ENCODE data around the gene GOLGA3. TPM values are rescaled to one million over a fixed set of nuclear protein-coding genes. Genes with fewer than 3 reads are reported as not detected.
"Not testable (repeated sequence)": the region's sequence is repeated elsewhere in the genome, so short reads cannot be mapped to it uniquely, and the experiment has no call there.

Gene GOLGA3
- total RNA-seq, 1 donor from 2014 or later: 86.7 TPM

- no peak overlapping the region for H3K4me3 Mint-ChIP-seq (ENCODE audit: unreplicated experiment)
- Histone ChIP-seq H3K27ac (ENCODE audit: low read depth, low read length) (no peak overlapping the region), H4K20me1 (ENCODE audit: insufficient read depth, low read length) (peaks cover 19% of the 10 kb centered on the region), H3K79me2 (ENCODE audit: insufficient read depth, low read length) (peaks cover 3% of the 10 kb centered on the region), H3K4me1 (ENCODE audit: insufficient read depth, low read length) (no peaks in the 10 kb centered on the region), H3K4me2 (ENCODE audit: low read length) (no peak overlapping the region), H3K36me3 (ENCODE audit: insufficient read depth, low read length) (peaks cover 12% of the 10 kb centered on the region), H3K9ac (ENCODE audit: low read length) (no peak overlapping the region), H2AFZ (ENCODE audit: low read depth, low read length) (no peak overlapping the region), H3K9me3 (ENCODE audit: insufficient read depth, low read depth, low read length) (no peaks in the 10 kb centered on the region), H3K4me3 (ENCODE audit: insufficient read depth, low read depth, low read length) (no peak overlapping the region), H3K27me3 (ENCODE audit: insufficient read depth, low read length) (no peaks in the 10 kb centered on the region)
- DNase-seq (ENCODE audit: low read depth) (no peak), FAIRE-seq (no peak)
- TF ChIP-seq EZH2 (IDR thresholded peaks at IDR 0.05; ENCODE audit: insufficient read depth, low read length) (no peak), CTCF (IDR thresholded peaks at IDR 0.05; ENCODE audit: insufficient read depth, low read depth, low read length) (no peak)
- H3K27ac Mint-ChIP-seq (ENCODE audit: unreplicated experiment): no peak overlapping the region
- no peaks in the 10 kb centered on the region for H3K9me3 Mint-ChIP-seq (ENCODE audit: unreplicated experiment)
- H3K36me3 Mint-ChIP-seq (ENCODE audit: low read depth, unreplicated experiment): peaks cover 33% of the 10 kb centered on the region
- no peaks in the 10 kb centered on the region for H3K4me1 Mint-ChIP-seq (ENCODE audit: low read depth, unreplicated experiment)
- H3K27me3 Mint-ChIP-seq (ENCODE audit: low read depth, unreplicated experiment): no peaks in the 10 kb centered on the region
These were observed 9.2 kb upstream of the GOLGA3 start for GRCh38 chr12:132837693-132838409.

- Histone ChIP-seq H3K9ac (ENCODE audit: low read length) (no peak overlapping the region), H3K36me3 (ENCODE audit: insufficient read depth, low read length) (peaks cover 8% of the 10 kb centered on the region), H3K4me3 (ENCODE audit: insufficient read depth, low read depth, low read length) (no peak overlapping the region), H3K79me2 (ENCODE audit: insufficient read depth, low read length) (peaks cover 3% of the 10 kb centered on the region), H3K4me1 (ENCODE audit: insufficient read depth, low read length) (no peaks in the 10 kb centered on the region), H2AFZ (ENCODE audit: low read depth, low read length) (no peak overlapping the region), H4K20me1 (ENCODE audit: insufficient read depth, low read length) (peaks cover 19% of the 10 kb centered on the region), H3K27me3 (ENCODE audit: insufficient read depth, low read length) (no peaks in the 10 kb centered on the region), H3K27ac (ENCODE audit: low read depth, low read length) (no peak overlapping the region), H3K4me2 (ENCODE audit: low read length) (no peak overlapping the region), H3K9me3 (ENCODE audit: insufficient read depth, low read depth, low read length) (no peaks in the 10 kb centered on the region)
- Mint-ChIP-seq H3K27ac (ENCODE audit: unreplicated experiment) (peak overlapping the region; percentile 36), H3K36me3 (ENCODE audit: low read depth, unreplicated experiment) (peaks cover 36% of the 10 kb centered on the region), H3K4me1 (ENCODE audit: low read depth, unreplicated experiment) (no peaks in the 10 kb centered on the region), H3K9me3 (ENCODE audit: unreplicated experiment) (no peaks in the 10 kb centered on the region), H3K27me3 (ENCODE audit: low read depth, unreplicated experiment) (no peaks in the 10 kb centered on the region), H3K4me3 (ENCODE audit: unreplicated experiment) (no peak overlapping the region)
- FAIRE-seq: no peak
- no peak for TF ChIP-seq CTCF (IDR thresholded peaks at IDR 0.05; ENCODE audit: insufficient read depth, low read depth, low read length)
- no peak for TF ChIP-seq EZH2 (IDR thresholded peaks at IDR 0.05; ENCODE audit: insufficient read depth, low read length)
- DNase-seq (ENCODE audit: low read depth): no peak
These were observed 8.2 kb upstream of the GOLGA3 start for GRCh38 chr12:132836795-132837331.

GRCh38 chr12:132836230-132836629, 7.6 kb upstream of the GOLGA3 start:
- Mint-ChIP-seq H3K27ac (ENCODE audit: unreplicated experiment) (peak overlapping the region; percentile 36), H3K36me3 (ENCODE audit: low read depth, unreplicated experiment) (peaks cover 38% of the 10 kb centered on the region)
- H3K4me3 Mint-ChIP-seq (ENCODE audit: unreplicated experiment); H3K27me3 Mint-ChIP-seq (ENCODE audit: low read depth, unreplicated experiment); H3K4me1 ChIP-seq (ENCODE audit: insufficient read depth, low read length); H3K27ac ChIP-seq (ENCODE audit: low read depth, low read length); H3K4me3 ChIP-seq (ENCODE audit: insufficient read depth, low read depth, low read length); H3K9me3 ChIP-seq (ENCODE audit: insufficient read depth, low read depth, low read length); H3K9ac ChIP-seq (ENCODE audit: low read length); H3K36me3 ChIP-seq (ENCODE audit: insufficient read depth, low read length); H3K9me3 Mint-ChIP-seq (ENCODE audit: unreplicated experiment); H3K4me1 Mint-ChIP-seq (ENCODE audit: low read depth, unreplicated experiment); H3K79me2 ChIP-seq (ENCODE audit: insufficient read depth, low read length); H2AFZ ChIP-seq (ENCODE audit: low read depth, low read length); DNase-seq (ENCODE audit: low read depth); H3K4me2 ChIP-seq (ENCODE audit: low read length); FAIRE-seq; H3K27me3 ChIP-seq (ENCODE audit: insufficient read depth, low read length): not testable (repeated sequence)
- peaks cover 19% of the 10 kb centered on the region for H4K20me1 ChIP-seq (ENCODE audit: insufficient read depth, low read length)
